ENCODE data around the gene C3orf38. TPM values are rescaled to one million over a fixed set of nuclear protein-coding genes. Genes with fewer than 3 reads are reported as not detected.
"Not testable (repeated sequence)": the region's sequence is repeated elsewhere in the genome, so short reads cannot be mapped to it uniquely, and the experiment has no call there.

The C3orf38 gene
- total RNA-seq, 1 donor from 2014 or later, result 14.8 TPM

DNA sequence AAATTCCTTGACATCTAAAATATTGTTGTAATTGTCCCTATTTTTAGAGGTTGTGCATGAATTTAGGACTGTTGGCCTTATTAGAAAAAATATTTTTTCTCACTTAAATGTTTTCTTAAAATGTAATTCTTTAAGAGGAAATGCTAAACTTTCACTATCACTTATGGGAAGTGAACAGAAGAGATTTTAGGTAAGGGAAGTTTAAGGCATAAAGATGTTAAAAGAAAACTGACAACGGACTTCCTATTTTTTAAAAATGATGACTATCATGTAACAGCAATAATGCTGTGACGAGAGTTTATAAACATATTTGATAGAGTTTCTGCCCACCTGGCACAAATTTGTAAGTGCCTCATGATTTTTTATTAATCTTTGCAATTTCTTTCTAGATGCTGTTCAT lies 3.1 kb downstream of the C3orf38 start:
- no peak for DNase-seq (ENCODE audit: low read depth in 2 of 2)

DNA sequence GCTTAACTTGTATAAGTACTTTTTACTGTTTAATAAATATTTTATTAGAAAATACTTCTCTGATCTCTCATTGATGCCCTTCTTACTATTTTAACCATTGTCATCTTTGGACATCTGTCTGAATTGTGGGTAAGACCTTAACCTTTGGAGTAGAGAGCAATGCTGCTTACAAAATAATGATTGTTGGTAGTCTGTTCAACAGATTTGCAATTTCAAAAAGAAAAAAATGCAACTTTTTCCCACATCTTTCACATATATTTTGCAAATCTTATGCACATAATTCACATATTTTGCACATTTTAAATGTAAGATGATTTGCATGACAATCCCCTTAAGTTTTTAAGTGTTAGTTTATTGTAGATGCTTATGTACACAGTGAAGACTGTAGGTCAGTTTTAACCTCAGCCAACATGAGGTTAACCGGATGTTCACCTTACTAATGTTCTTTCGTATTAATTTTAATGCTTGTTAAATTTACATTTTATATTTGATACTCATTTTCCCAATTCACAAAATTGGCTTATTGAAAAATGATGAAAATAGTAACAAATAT lies 16.7 kb downstream of the C3orf38 start:
- no peak for DNase-seq (ENCODE audit: low read depth in 2 of 2)

DNA sequence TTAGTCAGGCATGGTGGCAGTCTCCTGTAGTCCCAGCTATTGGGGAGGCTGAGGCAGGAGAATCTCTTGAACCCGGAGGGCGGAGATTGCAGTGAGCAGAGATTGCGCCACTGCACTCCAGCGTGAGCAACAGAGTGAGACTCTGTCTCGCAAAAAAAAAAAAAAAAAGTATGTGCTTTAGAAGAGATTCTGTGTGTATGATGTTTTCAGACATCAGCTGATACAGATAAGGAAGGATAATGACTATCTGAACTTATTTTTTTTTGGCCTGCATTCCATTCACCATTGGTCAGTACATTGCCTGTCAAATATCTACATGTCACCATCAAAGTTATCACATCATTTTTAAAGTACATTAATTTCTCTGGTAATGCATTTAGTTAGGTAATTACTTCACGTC lies 17.4 kb downstream of the C3orf38 start:
- no peak for DNase-seq (ENCODE audit: low read depth in 2 of 2)

DNA sequence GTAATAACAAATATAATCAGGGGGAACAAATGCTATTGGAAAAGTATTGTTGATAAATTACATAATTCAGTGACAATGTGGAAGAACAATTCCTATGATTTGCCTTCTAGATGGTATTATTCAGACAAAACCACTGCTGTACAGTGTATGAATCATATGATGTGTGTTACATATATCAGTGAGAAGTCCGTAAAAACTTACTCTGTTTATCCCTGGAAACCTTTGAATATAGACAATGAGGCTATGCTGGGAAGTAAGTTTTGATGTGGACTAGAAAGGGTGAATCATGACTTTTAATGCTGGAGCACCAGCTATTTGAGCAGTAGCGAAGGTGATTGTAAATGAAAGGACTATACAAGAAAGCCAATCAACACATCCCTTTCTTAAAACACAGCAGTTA lies 17.9 kb downstream of the C3orf38 start:
- DNase-seq (ENCODE audit: low read depth in 2 of 2), result no peak

DNA sequence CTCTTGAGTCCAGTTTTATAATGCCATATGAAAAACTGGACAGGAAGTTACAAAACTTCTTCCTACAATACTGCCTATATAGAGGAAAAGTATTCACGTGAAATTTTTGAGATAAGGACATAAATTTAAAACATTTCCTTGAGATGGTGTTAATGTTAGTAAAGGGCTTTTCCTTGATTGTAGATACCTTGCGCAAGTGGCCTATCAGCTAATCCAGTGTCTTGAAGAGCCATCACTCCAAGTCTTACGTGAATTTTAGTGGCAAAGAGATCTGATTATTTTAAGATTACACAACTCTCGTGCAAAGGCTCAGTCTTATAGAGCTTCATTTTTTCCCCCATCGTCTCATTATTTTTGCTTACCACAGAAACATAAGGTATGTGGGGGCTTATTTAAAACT lies 18.4 kb downstream of the C3orf38 start:
- no peak for DNase-seq (ENCODE audit: low read depth in 2 of 2)

DNA sequence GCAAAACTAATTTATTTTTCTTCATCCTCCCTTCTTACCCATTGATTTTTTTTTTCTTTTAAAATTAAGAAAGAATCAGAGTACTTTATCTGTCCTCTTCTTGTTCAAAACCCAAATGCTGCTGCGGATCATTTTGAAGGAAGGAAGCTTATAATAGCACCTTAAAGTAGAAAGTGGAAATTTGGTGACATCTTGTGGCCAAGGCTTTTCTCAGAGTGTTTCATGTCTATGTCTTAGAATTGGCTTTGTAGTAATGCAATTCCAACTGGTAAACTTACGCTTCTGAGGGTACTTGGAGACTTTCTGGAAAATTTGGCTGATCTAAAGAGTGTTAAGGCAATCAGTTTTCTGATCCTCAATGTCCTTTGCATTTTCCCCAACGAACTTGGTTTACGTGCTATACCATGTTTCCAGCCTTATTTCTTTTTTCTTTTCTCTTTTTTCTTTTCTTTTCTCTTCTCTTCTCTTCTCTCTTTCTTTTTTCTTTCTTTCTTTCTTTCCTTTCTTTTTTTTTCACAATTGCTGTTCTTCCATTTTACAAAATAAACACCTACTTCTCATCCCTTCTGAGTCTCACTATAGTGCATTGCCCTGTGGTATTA lies 30.7 kb downstream of the C3orf38 start:
- DNase-seq (ENCODE audit: low read depth in 2 of 2), result peak in 1 of 2 donors; percentile 48

DNA sequence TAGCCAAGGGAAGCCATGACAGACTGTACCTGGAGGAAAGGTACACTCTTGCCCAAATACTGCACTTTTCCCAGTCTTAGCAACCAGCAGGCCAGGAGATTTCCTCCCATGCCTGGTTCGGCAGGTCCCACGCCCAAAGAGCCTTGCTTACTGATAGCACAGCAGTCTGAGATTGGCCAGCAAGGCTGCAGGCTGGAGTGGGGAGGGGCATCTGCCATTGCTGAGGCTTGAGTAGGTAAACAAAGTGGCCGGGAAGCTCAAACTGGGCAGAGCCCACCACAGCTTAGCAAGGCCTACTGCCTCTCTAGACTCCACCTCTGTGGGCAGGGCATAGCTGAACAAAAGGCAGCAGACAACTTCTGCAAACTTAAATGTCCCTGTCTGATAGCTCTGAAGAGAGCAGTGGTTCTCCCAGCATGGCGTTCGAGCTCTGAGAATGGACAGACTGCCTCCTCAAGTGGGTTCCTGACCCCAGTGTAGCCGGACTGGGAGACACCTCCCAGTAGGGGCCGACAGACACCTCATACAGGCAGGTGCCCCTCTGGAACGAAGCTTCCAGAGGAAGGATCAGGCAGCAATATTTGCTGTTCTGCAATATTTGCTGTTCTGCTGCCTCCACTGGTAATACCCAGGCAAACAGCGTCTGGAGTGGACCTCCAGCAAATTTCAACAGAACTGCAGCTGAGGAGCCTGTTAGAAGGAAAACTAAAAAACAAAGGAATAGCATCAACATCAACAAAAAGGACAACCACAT lies 32.6 kb downstream of the C3orf38 start:
- DNase-seq (ENCODE audit: low read depth in 2 of 2), result not testable (repeated sequence)

DNA sequence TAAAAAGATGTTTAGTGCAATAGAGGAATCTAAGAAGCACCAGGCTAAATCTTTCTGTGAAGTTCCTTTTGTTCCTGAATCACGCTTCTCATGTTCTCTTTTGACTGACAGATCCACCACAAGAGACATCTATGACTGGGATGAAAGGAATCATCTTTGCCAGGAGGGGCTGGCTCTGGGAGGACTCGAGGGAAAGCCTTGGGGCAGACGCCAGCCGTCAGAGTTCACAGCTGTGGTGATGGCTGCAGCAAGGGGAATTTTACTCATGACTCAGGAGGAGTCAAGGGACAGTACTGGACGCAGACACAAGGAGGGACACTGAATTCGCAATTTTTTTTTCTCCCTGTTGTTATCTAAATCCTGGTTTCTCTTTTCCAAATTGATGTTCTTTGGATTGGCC lies 38.7 kb downstream of the C3orf38 start:
- DNase-seq (ENCODE audit: low read depth in 2 of 2), result no peak

DNA sequence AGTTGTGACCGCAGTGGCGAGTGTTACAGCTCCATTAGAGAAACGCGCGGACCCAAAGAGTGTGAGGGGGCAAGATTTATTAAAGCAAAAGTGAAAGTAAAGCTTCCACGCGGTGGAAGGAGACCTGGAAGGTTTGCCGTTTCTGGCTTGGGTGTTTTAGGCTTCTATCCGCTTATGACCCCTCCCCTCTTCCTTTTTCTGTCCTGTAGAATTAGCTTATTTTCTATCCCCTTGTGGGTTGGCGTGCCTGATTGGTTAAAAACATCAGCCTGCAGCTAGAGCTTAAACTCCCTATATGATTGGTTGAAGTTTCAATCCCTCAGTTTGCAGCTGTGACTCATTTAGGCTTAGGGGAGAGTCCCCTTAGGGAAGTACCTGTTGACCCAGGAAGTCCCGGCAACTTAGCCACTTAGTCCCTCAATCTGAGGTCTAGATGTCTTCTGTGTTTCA lies 39.6 kb downstream of the C3orf38 start:
- no peak for DNase-seq (ENCODE audit: low read depth in 2 of 2)

DNA sequence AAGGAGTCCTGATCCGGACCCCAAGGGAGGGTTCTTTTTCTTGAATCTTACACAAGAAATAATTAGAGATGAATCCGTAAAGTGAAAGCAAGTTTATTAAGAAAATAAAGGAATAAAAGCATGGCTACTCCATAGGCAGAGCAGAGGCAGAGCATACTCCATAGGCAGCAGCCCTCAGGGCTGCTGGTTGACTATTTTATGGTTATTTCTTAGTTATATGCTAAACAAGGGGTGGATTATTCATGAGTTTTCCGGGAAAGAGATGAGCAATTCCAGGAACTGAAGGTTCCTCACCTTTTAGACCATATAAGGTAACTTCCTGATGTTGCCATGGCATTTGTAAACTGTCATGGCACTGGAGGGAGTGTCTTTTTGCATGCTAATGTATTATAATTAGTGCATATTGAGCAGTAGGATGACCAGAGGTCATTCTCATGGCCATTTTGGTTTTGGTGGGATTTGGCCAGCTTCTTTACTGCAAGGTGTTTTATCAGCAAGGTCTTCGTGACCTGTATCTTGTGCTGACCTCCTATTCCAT lies 42.2 kb downstream of the C3orf38 start:
- DNase-seq (ENCODE audit: low read depth in 2 of 2), result no peak

DNA sequence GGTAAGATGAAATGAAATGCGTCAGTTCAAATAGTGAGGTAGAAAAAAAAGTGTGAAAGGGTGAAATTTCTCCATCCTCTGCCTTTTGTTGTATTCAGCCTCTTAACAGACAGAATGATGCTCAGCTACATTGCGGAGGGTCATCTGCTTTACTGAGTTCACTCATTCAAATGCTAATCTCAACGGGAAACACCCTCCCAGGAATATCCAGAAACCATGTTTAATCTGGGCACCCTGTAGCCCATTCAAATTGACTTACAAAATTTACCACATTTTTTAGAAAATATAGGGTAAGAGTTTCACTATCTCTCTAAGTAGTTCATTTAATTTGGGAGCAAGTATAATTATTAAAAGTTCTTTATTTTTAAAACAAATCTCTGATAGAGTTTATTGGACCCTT lies 42.9 kb downstream of the C3orf38 start:
- DNase-seq (ENCODE audit: low read depth in 2 of 2), result no peak

DNA sequence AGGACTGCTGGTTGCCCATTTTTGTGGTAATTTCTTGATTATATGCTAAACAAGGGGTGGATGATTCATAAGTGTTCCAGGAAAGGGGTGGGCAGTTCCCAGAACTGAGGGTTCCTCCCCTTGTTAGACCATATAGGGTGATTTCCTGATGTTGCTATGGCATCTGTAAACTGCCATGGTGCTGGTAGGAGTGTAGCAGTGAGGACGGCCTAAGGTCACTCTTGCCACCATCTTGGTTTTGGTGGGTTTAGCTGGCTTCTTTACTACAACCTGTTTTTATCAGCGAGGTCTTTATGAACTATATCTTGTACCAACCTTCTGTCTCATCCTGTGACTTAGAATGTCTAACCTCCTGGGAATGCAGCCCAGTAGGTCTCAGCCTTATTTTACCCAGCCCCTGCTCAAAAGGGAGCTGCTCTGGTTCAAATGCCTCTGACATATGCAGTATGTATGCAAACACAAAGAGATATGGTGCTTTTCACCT lies 46.2 kb downstream of the C3orf38 start:
- no peak for DNase-seq (ENCODE audit: low read depth in 2 of 2)

DNA sequence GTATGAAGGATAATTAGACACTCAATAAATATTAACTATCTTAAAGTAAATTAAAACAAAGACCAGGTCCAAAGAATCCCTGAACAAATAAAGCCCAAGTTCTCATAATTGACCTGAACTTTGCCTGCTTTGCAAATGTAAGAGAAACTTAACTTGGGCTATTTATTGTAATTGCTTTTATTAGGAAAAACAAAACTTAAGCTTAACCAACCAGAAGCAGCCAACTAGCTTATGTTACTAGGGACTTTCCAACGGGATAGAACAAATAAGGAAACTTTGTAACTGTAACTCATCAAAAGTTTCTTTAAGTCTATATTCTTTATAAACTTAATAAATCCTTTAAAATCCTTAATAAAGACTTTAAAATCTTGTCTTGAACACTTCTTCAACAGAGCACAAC lies 48.4 kb downstream of the C3orf38 start:
- no peak for DNase-seq (ENCODE audit: low read depth in 2 of 2)

DNA sequence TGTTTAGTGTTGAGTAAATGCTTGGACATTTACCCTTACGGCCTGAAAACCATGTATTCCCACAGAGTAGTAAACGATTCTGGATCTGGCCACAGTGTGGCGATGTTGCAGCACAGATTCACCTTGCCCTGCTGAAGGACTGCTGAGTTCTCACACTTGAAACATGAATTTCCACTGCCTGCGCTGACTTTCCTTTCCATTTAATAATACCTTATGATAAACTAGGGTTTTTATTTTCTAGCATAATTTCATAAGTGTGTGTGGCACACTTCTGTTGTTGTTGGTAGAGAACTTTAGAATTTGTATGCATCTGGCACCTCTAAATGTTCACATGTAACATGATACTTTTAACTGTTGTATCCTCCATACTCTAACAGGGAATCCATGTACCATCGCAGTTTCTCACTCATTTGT lies 53.9 kb downstream of the C3orf38 start:
- peak; percentile 40 to 59 for DNase-seq (ENCODE audit: low read depth in 2 of 2)

Other genes starting within 250 kb of the C3orf38 start
- gene CGGBP1, start 91.0 kb upstream of the C3orf38 start, total RNA-seq, result 36.8 and 45.9 TPM in 2 replicates
- 10.1 and 10.3 TPM in 2 replicates for gene ZNF654, start 90.7 kb upstream of the C3orf38 start, total RNA-seq

All from dermis microvascular lymphatic vessel endothelial cell (primary cell).